ENCODE results near the gene GADD45B.

DNA sequence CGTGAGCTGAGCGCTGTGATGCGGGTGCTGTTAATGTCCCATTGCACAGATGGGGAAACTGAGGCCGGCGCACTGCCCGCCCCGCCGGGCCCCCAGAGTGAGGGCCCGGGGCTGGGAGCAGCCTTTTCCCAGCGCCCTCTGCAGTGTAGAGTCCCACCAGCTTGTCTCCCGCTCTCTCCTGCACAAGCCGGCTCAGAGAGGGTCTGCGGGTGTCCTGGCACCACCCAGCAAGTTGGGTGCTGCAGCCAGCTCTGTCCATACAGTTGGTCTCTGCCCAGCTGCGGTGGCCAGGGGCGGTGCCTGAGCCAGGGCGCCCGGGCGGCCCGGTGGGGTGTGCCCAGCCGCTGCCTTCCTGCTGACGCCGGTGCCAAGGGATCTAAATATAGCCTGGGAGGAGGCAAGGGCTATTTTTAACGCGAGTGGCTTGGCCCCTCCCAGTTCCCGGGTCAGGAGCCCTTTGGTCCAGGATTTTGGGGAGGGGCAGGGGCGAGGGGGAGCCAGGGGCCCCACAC, 19.3 kb downstream of the GADD45B start:
- TF ChIP-seq, protein P1, sequence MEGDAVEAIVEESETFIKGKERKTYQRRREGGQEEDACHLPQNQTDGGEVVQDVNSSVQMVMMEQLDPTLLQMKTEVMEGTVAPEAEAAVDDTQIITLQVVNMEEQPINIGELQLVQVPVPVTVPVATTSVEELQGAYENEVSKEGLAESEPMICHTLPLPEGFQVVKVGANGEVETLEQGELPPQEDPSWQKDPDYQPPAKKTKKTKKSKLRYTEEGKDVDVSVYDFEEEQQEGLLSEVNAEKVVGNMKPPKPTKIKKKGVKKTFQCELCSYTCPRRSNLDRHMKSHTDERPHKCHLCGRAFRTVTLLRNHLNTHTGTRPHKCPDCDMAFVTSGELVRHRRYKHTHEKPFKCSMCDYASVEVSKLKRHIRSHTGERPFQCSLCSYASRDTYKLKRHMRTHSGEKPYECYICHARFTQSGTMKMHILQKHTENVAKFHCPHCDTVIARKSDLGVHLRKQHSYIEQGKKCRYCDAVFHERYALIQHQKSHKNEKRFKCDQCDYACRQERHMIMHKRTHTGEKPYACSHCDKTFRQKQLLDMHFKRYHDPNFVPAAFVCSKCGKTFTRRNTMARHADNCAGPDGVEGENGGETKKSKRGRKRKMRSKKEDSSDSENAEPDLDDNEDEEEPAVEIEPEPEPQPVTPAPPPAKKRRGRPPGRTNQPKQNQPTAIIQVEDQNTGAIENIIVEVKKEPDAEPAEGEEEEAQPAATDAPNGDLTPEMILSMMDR (IDR thresholded peaks at IDR 0.05) = no peak
- TF ChIP-seq POLR2AphosphoS5 (IDR thresholded peaks at IDR 0.05) = peak in 1 of 3 donors; percentile 2

Data from breast epithelium (tissue), 3 donors.